Activated CD8-positive, alpha-beta T cell treated with anti-CD3 and anti-CD28 coated beads for 36 hours (primary cell): Measurements from ENCODE around the gene FBXL12. TPM values are rescaled to one million over a fixed set of nuclear protein-coding genes. Genes with fewer than 3 reads are reported as not detected.
A peak's percentile ranks its signal among the peaks of the same experiment; 100 is the strongest.
"Not testable (repeated sequence)": the region's sequence is repeated elsewhere in the genome, so short reads cannot be mapped to it uniquely, and the experiment has no call there.

Experiments used
- ATAC-seq: fragments of 200-7000 bp; cut with Tn5 transposase; one replicate; pipeline ENCODE4 v1.10.0; 2021; ENCODE audit warnings: mild to moderate bottlenecking, moderate library complexity
- CTCF ChIA-PET: fragments of 350-600 bp; sonication (Branson Sonifier 250); formaldehyde crosslinking; loops from one replicate; lab custom pipeline; 2021; ENCODE audit warnings: antibody characterized with exemption; lab: Charles Lee
- POLR2A ChIA-PET: fragments of 350-600 bp; sonication (Branson Sonifier 250); formaldehyde crosslinking; loops from one replicate; lab custom pipeline; 2021; ENCODE audit warnings: antibody characterized with exemption; lab: Charles Lee
- DNase-seq: peaks from one replicate; pipeline ENCODE4 v3.0.0-alpha.2; 2020
- H3K27ac Mint-ChIP-seq: one replicate; pipeline ENCODE4 v1.8.0; 2021; ENCODE audit warnings: mild to moderate bottlenecking, mixed read lengths
- H3K27me3 Mint-ChIP-seq: one replicate; pipeline ENCODE4 v1.8.0; 2021; ENCODE audit warnings: mixed read lengths
- H3K36me3 Mint-ChIP-seq: one replicate; pipeline ENCODE4 v1.8.0; 2021; ENCODE audit warnings: low read depth, mixed read lengths
- H3K4me1 Mint-ChIP-seq: one replicate; pipeline ENCODE4 v1.8.0; 2021; ENCODE audit warnings: low read depth, mixed read lengths
- H3K4me3 Mint-ChIP-seq: one replicate; pipeline ENCODE4 v1.8.0; 2021; ENCODE audit warnings: mild to moderate bottlenecking, moderate library complexity, mixed read lengths
- H3K9me3 Mint-ChIP-seq: one replicate; pipeline ENCODE4 v1.8.0; 2021; ENCODE audit warnings: mixed read lengths
- intact Hi-C: fragments of 100-400 bp; cut with micrococcal nuclease; formaldehyde crosslinking; loops from one replicate; pipeline ENCODE4 v1.10.0; 2022
- total RNA-seq, 2 experiments: library from RNA; stranded (reverse); gene quantifications; one replicate each; pipeline ENCODE4 v1.2.3, GENCODE V29; 2021
- TF ChIP-seq, protein P1 (sequence below): fragments of 200-600 bp; IDR thresholded peaks from one replicate; pipeline ENCODE4 v1.8.0; 2022; ENCODE audit warnings: antibody characterized with exemption, mild to moderate bottlenecking

The FBXL12 gene
- total RNA-seq, 2 experiments from 2014 or later: 24.2 to 26.7 TPM

DNA sequence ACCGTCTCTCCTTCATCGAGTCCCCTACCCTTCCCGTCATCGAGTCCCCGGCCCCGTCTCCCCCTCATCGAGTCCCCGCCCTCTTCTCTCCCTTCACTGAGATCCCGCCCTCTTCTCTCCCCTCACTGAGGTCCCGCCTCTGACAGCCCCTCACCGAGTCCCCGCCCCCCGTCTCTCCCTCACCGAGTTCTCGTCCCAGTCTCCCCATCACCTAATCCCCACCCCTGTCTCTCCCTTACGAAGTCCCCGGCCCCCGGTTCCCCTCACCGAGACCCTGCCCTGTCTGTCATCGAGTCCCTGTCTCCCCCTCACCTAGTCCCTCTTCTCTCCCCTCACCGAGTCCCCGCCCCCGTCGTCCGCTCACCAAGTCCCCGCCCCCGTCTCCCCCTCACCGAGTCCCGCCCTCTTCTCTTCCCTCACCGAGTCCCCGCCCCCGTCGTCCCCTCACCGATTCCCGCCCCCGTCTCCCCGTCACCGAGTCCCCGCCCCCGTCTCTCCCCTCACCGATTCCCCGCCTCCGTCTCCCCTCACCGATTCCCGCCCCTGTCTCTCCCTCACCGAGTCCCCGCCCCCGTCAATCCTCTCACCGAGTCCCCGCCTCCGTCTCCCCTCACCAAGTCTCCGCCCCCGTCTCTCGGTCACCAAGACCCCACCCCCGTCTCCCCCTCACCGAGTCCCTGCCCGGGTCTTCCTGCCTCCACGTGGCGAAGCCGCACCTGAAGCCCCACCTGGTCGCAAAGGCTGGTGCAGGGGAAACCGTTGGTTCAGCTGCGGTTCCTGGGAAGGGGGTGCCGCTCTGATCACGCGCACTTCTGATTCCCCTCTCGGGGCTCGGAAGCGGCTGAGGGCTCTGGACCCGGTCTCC is 26.4 kb downstream of the FBXL12 start:
- peak overlapping the region; percentile 84 for H3K4me3 Mint-ChIP-seq
- intact Hi-C loops: loop anchor here (1.0 kb wide), 1 partner anchor 27 kb away; the partner anchor contains the start of gene FBXL12

DNA sequence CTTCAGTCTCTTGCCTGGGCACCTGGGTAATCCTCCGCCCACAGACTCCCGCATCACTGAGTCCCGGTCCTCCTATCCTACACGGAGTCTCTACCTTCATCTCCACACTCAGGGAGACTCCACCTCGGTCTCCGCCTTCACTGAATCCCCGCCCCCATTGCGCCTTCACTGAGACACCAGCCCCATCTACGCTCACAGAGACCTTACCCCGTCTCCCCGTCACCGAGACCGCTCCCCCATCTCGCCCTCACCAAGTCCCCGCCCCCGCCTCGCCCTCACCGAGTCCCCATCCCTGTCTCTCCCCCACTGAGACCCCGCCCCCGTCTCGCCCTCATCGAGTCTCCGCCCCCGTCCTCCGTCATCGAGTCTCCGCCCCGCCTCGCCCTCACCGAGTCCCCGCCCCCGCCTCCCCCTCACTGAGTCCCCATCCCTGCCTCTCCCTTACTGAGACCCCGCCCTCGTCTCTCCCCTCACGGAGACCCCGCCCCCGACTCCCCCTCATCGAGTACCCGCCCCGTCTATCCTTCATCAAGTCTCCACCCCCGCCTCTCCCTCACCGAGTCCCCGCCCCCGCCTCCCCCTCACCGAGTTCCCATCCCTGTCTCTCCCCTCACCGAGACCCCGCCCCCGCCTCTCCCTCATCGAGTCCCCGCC is 27.2 kb downstream of the FBXL12 start:
- peak overlapping the region; percentile 93 for H3K27ac Mint-ChIP-seq
- peaks cover 6% of the 10 kb centered on the region for H3K36me3 Mint-ChIP-seq
- DNase-seq: peak; percentile 97
- ATAC-seq: peak; percentile 60
- peaks cover 6% of the 10 kb centered on the region for H3K9me3 Mint-ChIP-seq
- CTCF ChIA-PET: no interaction called here
- H3K4me3 Mint-ChIP-seq: peak overlapping the region; percentile 84
- intact Hi-C loops: loop anchor here (1.0 kb wide), 1 partner anchor 28 kb away; the partner anchor contains the start of gene FBXL12
- no peaks in the 10 kb centered on the region for H3K27me3 Mint-ChIP-seq
- H3K4me1 Mint-ChIP-seq: peaks cover 31% of the 10 kb centered on the region
- TF ChIP-seq, protein P1, sequence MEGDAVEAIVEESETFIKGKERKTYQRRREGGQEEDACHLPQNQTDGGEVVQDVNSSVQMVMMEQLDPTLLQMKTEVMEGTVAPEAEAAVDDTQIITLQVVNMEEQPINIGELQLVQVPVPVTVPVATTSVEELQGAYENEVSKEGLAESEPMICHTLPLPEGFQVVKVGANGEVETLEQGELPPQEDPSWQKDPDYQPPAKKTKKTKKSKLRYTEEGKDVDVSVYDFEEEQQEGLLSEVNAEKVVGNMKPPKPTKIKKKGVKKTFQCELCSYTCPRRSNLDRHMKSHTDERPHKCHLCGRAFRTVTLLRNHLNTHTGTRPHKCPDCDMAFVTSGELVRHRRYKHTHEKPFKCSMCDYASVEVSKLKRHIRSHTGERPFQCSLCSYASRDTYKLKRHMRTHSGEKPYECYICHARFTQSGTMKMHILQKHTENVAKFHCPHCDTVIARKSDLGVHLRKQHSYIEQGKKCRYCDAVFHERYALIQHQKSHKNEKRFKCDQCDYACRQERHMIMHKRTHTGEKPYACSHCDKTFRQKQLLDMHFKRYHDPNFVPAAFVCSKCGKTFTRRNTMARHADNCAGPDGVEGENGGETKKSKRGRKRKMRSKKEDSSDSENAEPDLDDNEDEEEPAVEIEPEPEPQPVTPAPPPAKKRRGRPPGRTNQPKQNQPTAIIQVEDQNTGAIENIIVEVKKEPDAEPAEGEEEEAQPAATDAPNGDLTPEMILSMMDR: no peak
- POLR2A ChIA-PET: no interaction called here

More for the DNA sequence above, 26.4 kb downstream of the FBXL12 start:
- DNase-seq: peak; percentile 96
- Mint-ChIP-seq H3K9me3 (peaks cover 6% of the 10 kb centered on the region), H3K27ac (peak overlapping the region; percentile 93), H3K36me3 (peaks cover 6% of the 10 kb centered on the region), H3K4me1 (peaks cover 28% of the 10 kb centered on the region), H3K27me3 (no peaks in the 10 kb centered on the region)
- TF ChIP-seq, protein P1: no peak
- ChIA-PET CTCF (interaction anchor here (1.0 to 1.9 kb wide), 2 partner anchors 24 to 167 kb away, joined by 3 to 9 read pairs; partner anchors contain the start of gene ZNF846), POLR2A (interaction anchor here (1.2 to 1.7 kb wide), 2 partner anchors 13 to 167 kb away, joined by 4 to 6 read pairs; no protein-coding TSS in a partner anchor)
- peak; percentile 72 for ATAC-seq

DNA sequence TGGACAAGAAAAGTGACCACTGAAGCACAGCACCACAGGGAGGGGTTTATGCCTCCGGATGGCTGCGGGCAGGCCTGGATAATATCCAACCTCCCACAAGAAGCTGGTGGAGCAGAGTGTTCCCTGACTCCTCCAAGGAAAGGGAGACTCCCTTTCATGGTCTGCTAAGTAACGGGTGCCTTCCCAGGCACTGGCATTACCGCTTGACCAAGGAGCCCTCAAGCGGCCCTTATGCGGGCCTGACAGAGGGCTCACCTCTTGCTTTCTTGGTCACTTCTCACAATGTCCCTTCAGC is 27.9 kb downstream of the FBXL12 start:
- DNase-seq, H3K27me3 Mint-ChIP-seq, ATAC-seq, H3K36me3 Mint-ChIP-seq, POLR2A ChIA-PET, H3K9me3 Mint-ChIP-seq, intact Hi-C loops, H3K27ac Mint-ChIP-seq: not testable (repeated sequence)
- Mint-ChIP-seq H3K4me1 (peaks cover 27% of the 10 kb centered on the region), H3K4me3 (peak overlapping the region; percentile 84)
- CTCF ChIA-PET: interaction anchor here (1.1 kb wide), 1 partner anchor 206 kb away, joined by 3 read pairs; the partner anchor contains the start of gene ZNF121

DNA sequence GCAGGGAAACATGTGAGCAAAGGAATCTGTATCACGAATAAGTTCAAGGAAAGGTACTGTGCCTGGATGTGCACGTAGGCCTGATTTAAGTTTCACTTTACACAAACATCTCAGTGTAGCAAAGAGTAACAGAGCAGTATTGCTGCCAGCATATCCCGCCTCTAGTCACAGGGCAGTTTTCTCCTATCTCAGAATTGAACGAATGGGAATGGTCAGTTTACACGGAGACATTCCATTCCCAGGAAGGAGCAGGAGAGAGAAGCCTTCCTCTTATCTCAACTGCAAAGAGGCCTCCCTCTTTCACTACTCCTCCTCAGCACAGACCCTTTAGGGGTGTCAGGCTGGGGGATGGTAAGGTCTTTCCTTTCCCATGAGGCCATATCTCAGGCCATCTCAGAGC is 29.3 kb downstream of the FBXL12 start:
- DNase-seq, ATAC-seq, H3K27ac Mint-ChIP-seq, POLR2A ChIA-PET, intact Hi-C loops, H3K9me3 Mint-ChIP-seq, H3K27me3 Mint-ChIP-seq, H3K36me3 Mint-ChIP-seq, H3K4me3 Mint-ChIP-seq: not testable (repeated sequence)
- peaks cover 28% of the 10 kb centered on the region for H3K4me1 Mint-ChIP-seq
- CTCF ChIA-PET: interaction anchor here (1.0 kb wide), 1 partner anchor 11 kb away, joined by 3 read pairs; no protein-coding TSS in a partner anchor

DNA sequence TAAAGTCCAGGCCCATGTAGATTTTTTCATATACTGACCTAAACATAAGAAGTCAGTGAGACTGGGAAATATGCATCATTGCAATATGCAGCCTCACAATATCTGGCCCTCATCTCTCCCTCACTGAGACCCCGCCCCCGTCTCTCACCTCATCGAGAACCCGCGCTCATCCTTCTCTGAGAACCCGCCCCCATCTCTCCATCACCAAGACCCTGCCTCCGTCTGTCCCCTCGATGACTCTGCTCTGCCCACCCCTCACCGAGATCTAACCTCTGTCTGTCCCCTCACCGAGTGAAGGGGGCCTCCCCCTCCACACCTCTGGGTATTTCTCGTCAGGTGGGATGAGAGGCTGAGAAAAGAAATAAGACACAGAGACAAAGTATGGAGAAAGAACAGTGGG is 29.8 kb downstream of the FBXL12 start:
- H3K9me3 Mint-ChIP-seq: peaks cover 6% of the 10 kb centered on the region
- TF ChIP-seq, protein P1: no peak
- ChIA-PET CTCF (interaction anchor here (1.3 kb wide), 1 partner anchor 163 kb away, joined by 6 read pairs; no protein-coding TSS in a partner anchor), POLR2A (interaction anchor here (0.6 to 1.0 kb wide), 2 partner anchors 18 to 168 kb away, joined by 3 read pairs; no protein-coding TSS in a partner anchor)
- ATAC-seq (no peak), DNase-seq (no peak)
- intact Hi-C loops: no loop called here
- H3K36me3 Mint-ChIP-seq: peaks cover 6% of the 10 kb centered on the region
- no peak overlapping the region for H3K4me3 Mint-ChIP-seq
- no peak overlapping the region for H3K27ac Mint-ChIP-seq
- peaks cover 32% of the 10 kb centered on the region for H3K4me1 Mint-ChIP-seq
- no peaks in the 10 kb centered on the region for H3K27me3 Mint-ChIP-seq

DNA sequence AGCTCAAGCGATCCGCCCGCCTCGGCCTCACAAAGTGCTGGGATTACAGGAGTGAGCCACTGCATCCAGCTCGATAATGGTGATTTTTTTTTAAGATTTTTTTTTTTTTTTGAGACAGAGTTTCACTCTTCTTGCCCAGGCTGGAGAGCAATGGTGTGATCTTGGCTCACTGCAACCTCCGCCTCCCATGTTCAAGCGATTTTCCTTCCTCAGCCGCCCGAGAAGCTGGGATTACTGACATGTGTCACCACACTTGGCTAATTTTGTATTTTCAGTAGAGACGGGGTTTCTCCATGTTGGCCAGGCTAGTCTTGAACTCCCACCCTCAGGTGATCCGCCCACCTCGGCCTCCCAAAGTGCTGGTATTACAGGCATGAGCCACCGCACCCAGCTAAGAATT is 30.3 kb downstream of the FBXL12 start:
- ATAC-seq, H3K27ac Mint-ChIP-seq, intact Hi-C loops, H3K4me3 Mint-ChIP-seq, H3K9me3 Mint-ChIP-seq, H3K27me3 Mint-ChIP-seq, DNase-seq, H3K36me3 Mint-ChIP-seq: not testable (repeated sequence)
- CTCF ChIA-PET: interaction anchor here (1.3 kb wide), 1 partner anchor 163 kb away, joined by 6 read pairs; no protein-coding TSS in a partner anchor
- POLR2A ChIA-PET: interaction anchor here (0.6 to 1.0 kb wide), 2 partner anchors 18 to 167 kb away, joined by 3 read pairs; no protein-coding TSS in a partner anchor
- H3K4me1 Mint-ChIP-seq: peaks cover 35% of the 10 kb centered on the region
